HG02588 (cell line): ENCODE data around the gene SLC34A3.

Experiments
- ATAC-seq: cut with Tn5 transposase; IDR thresholded peaks from one replicate; pipeline ENCODE4 v1.9.1; 2021; ENCODE audit warnings: mild to moderate bottlenecking, moderate library complexity; ENCODE audit not compliant: unreplicated experiment

SLC34A3 gene

GRCh38 chr9:137275203-137275587 is 44.5 kb downstream of the SLC34A3 start:
- no peak for ATAC-seq

- no peak for ATAC-seq
Measured at GRCh38 chr9:137275588-137276472, 45.1 kb downstream of the SLC34A3 start.

GRCh38 chr9:137276473-137277328 is 46.0 kb downstream of the SLC34A3 start:
- no peak for ATAC-seq

GRCh38 chr9:137277329-137278041 is 46.8 kb downstream of the SLC34A3 start, which contains the start of gene TOR4A:
Gene TOR4A (plus strand): TSS chr9:137277726. CDS start chr9:137278690, 964 bp downstream.
- ATAC-seq: peak; percentile 57

GRCh38 chr9:137278061-137278701 is 47.5 kb downstream of the SLC34A3 start:
- ATAC-seq: no peak

- no peak for ATAC-seq
Measured at GRCh38 chr9:137278721-137279711, 48.3 kb downstream of the SLC34A3 start.

- ATAC-seq: no peak
Measured at GRCh38 chr9:137279741-137280473, 49.2 kb downstream of the SLC34A3 start.

- ATAC-seq: no peak
Measured at GRCh38 chr9:137280474-137281344, 50.0 kb downstream of the SLC34A3 start.

- ATAC-seq: no peak
Measured at GRCh38 chr9:137281345-137282116, 50.8 kb downstream of the SLC34A3 start.
